IMR-90 (cell line): ENCODE measurements around the gene CXCL3. TPM values are rescaled to one million over a fixed set of nuclear protein-coding genes. Genes with fewer than 3 reads are reported as not detected.

Experiments used
- ATAC-seq: fragments of 200-7000 bp; cut with Tn5 transposase; 2 replicates; pipeline ENCODE4 v1.9.1; 2020; ENCODE audit warnings: low read depth, mild to moderate bottlenecking, moderate library complexity
- BruUV-seq: library from RNA; stranded (reverse); fragments of 400-500 nt; replicated peaks from 2 replicates; lab custom pipeline; 2021; lab: Mats Ljungman, UMichigan
- CTCF ChIA-PET: fragments of 300-600 bp; formaldehyde crosslinking; extraction: SDS; loops from one replicate; lab custom pipeline; 2021; ENCODE audit warnings: antibody characterized with exemption; lab: Yijun Ruan, JAX
- POLR2A ChIA-PET: fragments of 300-600 bp; sonication (Branson Sonifier 250); formaldehyde crosslinking; loops from one replicate; lab custom pipeline; 2022; ENCODE audit warnings: antibody characterized with exemption; ENCODE audit not compliant: unreplicated experiment; lab: Charles Lee
- DNase-seq: peaks from one replicate; pipeline ENCODE4 v3.0.0; 2013
- H2AFZ ChIP-seq: replicated peaks from 2 replicates; pipeline ENCODE3; 2013; ENCODE audit warnings: low read length, mild to moderate bottlenecking; ENCODE audit not compliant: poor library complexity
- H2AK5ac ChIP-seq: 2 replicates; pipeline ENCODE4 v1.6.1; 2013; ENCODE audit warnings: low read depth, low read length, inconsistent platforms
- H2AK9ac ChIP-seq: replicated peaks from 2 replicates; pipeline ENCODE3; 2013; ENCODE audit warnings: mild to moderate bottlenecking, low read depth, low read length, moderate library complexity; ENCODE audit not compliant: poor library complexity
- H2BK120ac ChIP-seq: 2 replicates; pipeline ENCODE4 v1.6.1; 2013; ENCODE audit warnings: low read depth, low read length, inconsistent platforms
- H2BK15ac ChIP-seq: 3 replicates; pipeline ENCODE4 v1.6.1; 2013; ENCODE audit warnings: low read depth, low read length, inconsistent platforms
- H2BK20ac ChIP-seq: 2 replicates; pipeline ENCODE4 v1.6.1; 2013; ENCODE audit warnings: low read depth, mild to moderate bottlenecking, inconsistent platforms, low read length, moderate library complexity
- H2BK5ac ChIP-seq: 2 replicates; pipeline ENCODE4 v1.6.1; 2013; ENCODE audit warnings: mild to moderate bottlenecking, low read depth, low read length, inconsistent platforms; ENCODE audit not compliant: poor library complexity, severe bottlenecking
- H3K14ac ChIP-seq: replicated peaks from 2 replicates; pipeline ENCODE4 v1.6.1; 2013; ENCODE audit warnings: low read depth, low read length, inconsistent platforms
- H3K18ac ChIP-seq: 2 replicates; pipeline ENCODE4 v1.6.1; 2013; ENCODE audit warnings: low read depth, low read length, control low read depth
- H3K23ac ChIP-seq: 2 replicates; pipeline ENCODE4 v1.6.1; 2013; ENCODE audit warnings: low read depth, low read length, inconsistent platforms
- H3K27ac ChIP-seq: 2 replicates; pipeline ENCODE4 v1.5.1; 2013; ENCODE audit warnings: mild to moderate bottlenecking, control low read depth, low read length; ENCODE audit not compliant: insufficient read depth
- H3K27me3 ChIP-seq: 2 replicates; pipeline ENCODE4 v1.6.1; 2013; ENCODE audit warnings: low read length; ENCODE audit not compliant: control insufficient read depth, insufficient read depth
- H3K36me3 ChIP-seq: 2 replicates; pipeline ENCODE4 v1.6.1; 2013; ENCODE audit warnings: low read length, mixed read lengths; ENCODE audit not compliant: control insufficient read depth, insufficient read depth
- H3K4ac ChIP-seq: 2 replicates; pipeline ENCODE4 v1.6.1; 2013; ENCODE audit warnings: low read depth, low read length, inconsistent platforms
- H3K4me1 ChIP-seq: 2 replicates; pipeline ENCODE4 v1.6.1; 2013; ENCODE audit warnings: low read length, mixed read lengths; ENCODE audit not compliant: control insufficient read depth, insufficient read depth
- H3K4me2 ChIP-seq: 2 replicates; pipeline ENCODE4 v1.6.1; 2013; ENCODE audit warnings: low read depth, mild to moderate bottlenecking, control low read depth, low read length, moderate library complexity
- H3K4me3 ChIP-seq: 2 replicates; pipeline ENCODE4 v1.5.1; 2013; ENCODE audit warnings: low read depth, mild to moderate bottlenecking, control low read depth, low read length, moderate library complexity; ENCODE audit not compliant: insufficient read depth
- H3K56ac ChIP-seq: 2 replicates; pipeline ENCODE4 v1.6.1; 2013; ENCODE audit warnings: low read length, inconsistent platforms; ENCODE audit not compliant: insufficient read depth; ENCODE audit errors: extremely low read depth
- H3K79me1 ChIP-seq, 2 experiments: 2 replicates each; pipeline ENCODE4 v1.6.1; 2013; ENCODE audit warnings: low read length in 2 of 2, inconsistent platforms in 1 of 2, low read depth in 1 of 2
- H3K9ac ChIP-seq: 2 replicates; pipeline ENCODE4 v1.6.1; 2013; ENCODE audit warnings: low read depth, low read length, control low read depth
- H3K9me1 ChIP-seq: 2 replicates; pipeline ENCODE4 v1.6.1; 2013; ENCODE audit warnings: low read length, inconsistent platforms; ENCODE audit not compliant: insufficient read depth
- H3K9me3 ChIP-seq: 2 replicates; pipeline ENCODE4 v1.6.1; 2013; ENCODE audit warnings: low read length; ENCODE audit not compliant: control insufficient read depth, insufficient read depth
- H4K20me1 ChIP-seq: 2 replicates; pipeline ENCODE4 v1.6.1; 2013; ENCODE audit warnings: low read length, inconsistent platforms; ENCODE audit not compliant: insufficient read depth
- H4K5ac ChIP-seq: 2 replicates; pipeline ENCODE4 v1.6.1; 2013; ENCODE audit warnings: mild to moderate bottlenecking, low read depth, low read length, control low read depth
- H4K8ac ChIP-seq, 2 experiments: 2 replicates each; pipeline ENCODE4 v1.6.1; 2013; ENCODE audit warnings: low read depth in 2 of 2, low read length in 2 of 2, control low read depth in 1 of 2, inconsistent platforms in 1 of 2
- H4K91ac ChIP-seq: 2 replicates; pipeline ENCODE4 v1.6.1; 2013; ENCODE audit warnings: low read depth, low read length, inconsistent platforms; ENCODE audit not compliant: insufficient read depth
- CEBPB ChIP-seq: IDR thresholded peaks from 2 replicates; pipeline ENCODE4 v1.6.1; 2012; ENCODE audit warnings: low read depth, low read length, improper control_type of control experiment
- CHD1 ChIP-seq: IDR thresholded peaks from 2 replicates; pipeline ENCODE4 v1.6.1; 2012; ENCODE audit warnings: low read depth, low read length, improper control_type of control experiment
- FOS ChIP-seq: fragments of 150-350 bp; IDR thresholded peaks from 2 replicates; pipeline ENCODE4 v1.6.1; 2016; ENCODE audit warnings: low read depth, low read length
- MAFK ChIP-seq: IDR thresholded peaks from 2 replicates; pipeline ENCODE4 v1.6.1; 2012; ENCODE audit warnings: low read depth, low read length, improper control_type of control experiment
- MAZ ChIP-seq: IDR thresholded peaks from 2 replicates; pipeline ENCODE4 v1.6.1; 2012; ENCODE audit warnings: low read depth, mild to moderate bottlenecking, low read length, improper control_type of control experiment, moderate library complexity, borderline replicate concordance
- NFE2L2 ChIP-seq: fragments of 150-350 bp; IDR thresholded peaks from 2 replicates; pipeline ENCODE4 v1.6.1; 2016; ENCODE audit warnings: low read depth, mild to moderate bottlenecking, low read length
- RFX5 ChIP-seq: IDR thresholded peaks from 2 replicates; pipeline ENCODE4 v1.8.0; 2012; ENCODE audit warnings: low read depth, mild to moderate bottlenecking, low read length, moderate library complexity
- SMC3 ChIP-seq: fragments of 150-350 bp; IDR thresholded peaks from 2 replicates; pipeline ENCODE4 v1.6.1; 2016; ENCODE audit warnings: low read depth, mild to moderate bottlenecking, antibody characterized with exemption, low read length, moderate library complexity
- WGBS, 2 experiments: methylation state at CpG; one replicate each; pipeline versions ENCODE4 v1.1.5 to v1.1.7; 2013; ENCODE audit warnings: missing lambda C conversion rate in 2 of 2; ENCODE audit not compliant: insufficient read length in 1 of 2; ENCODE audit errors: extremely low coverage in 2 of 2; 5-methylcytosine and 5-hydroxymethylcytosine counted together
- dilution Hi-C: fragments of 300-500 bp; cut with HindIII; formaldehyde crosslinking; loops from one replicate; pipeline ENCODE4 v1.14.3; 2018; ENCODE audit warnings: low sequenced_read_pairs; ENCODE audit not compliant: unreplicated experiment
- in situ Hi-C: fragments of 300-500 bp; cut with MboI; formaldehyde crosslinking; loops from 3 replicates; pipeline ENCODE4 v1.14.3; 2019; ENCODE audit warnings: low sequenced_read_pairs, inconsistent platforms, mixed read lengths
- intact Hi-C: fragments of 100-400 bp; cut with micrococcal nuclease; formaldehyde crosslinking; loops from 2 replicates; pipeline ENCODE4 v1.10.0; 2022
- polyA plus RNA-seq, 3 experiments: library from polyadenylated mRNA; depleted of rRNA; stranded (reverse); fragments of >200 nt; gene quantifications; 2 replicates each; pipeline ENCODE4 v1.2.3, GENCODE V29; 2012; ENCODE audit warnings: low replicate concordance in 1 of 3
- total RNA-seq: library from RNA; depleted of rRNA; stranded (reverse); fragments of >200 nt; gene quantifications from 2 replicates; pipeline ENCODE4 v1.2.3, GENCODE V29; 2012
- TF ChIP-seq, protein P1 (sequence below): fragments of 150-350 bp; IDR thresholded peaks from 2 replicates; pipeline ENCODE4 v1.6.1; 2016; ENCODE audit warnings: low read depth, mild to moderate bottlenecking, low read length, moderate library complexity, borderline replicate concordance

Gene CXCL3
- total and polyA plus RNA-seq, 2 of the 4 experiments (the other 2 are of a cell fraction), result 0.18 to 0.74 TPM

DNA sequence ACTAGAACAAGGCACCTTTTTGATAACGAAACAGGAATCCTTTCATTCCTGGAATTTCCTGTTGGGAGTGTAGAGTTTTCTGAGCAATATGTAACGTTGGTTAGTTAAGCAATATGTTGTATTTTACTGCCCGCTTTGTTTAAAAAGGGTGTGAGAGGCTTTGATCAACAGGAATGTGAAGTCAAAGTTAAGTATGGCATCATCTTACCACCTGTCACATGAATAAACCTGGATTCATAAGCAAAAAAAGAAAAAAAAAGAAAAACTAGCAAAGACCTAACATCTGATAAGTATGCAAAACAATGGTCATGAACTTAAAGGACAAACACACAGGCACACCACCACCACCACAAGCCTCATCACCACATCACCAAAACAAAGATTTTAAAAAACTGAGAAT lies 33.0 kb downstream of the CXCL3 start:
- no peak overlapping the region for H3K4ac ChIP-seq
- no peak overlapping the region for H3K4me2 ChIP-seq
- H3K79me1 ChIP-seq, result no peaks in the 10 kb centered on the region
- H4K8ac ChIP-seq, result no peak overlapping the region
- H4K91ac ChIP-seq, result no peak overlapping the region
- no peak overlapping the region for H3K56ac ChIP-seq
- dilution Hi-C loops (no loop called here), in situ Hi-C loops (no loop called here), intact Hi-C loops (loop anchor here (10.0 kb wide), 1 partner anchor 1859 kb away; no protein-coding TSS in a partner anchor)
- no peaks in the 10 kb centered on the region for H4K20me1 ChIP-seq
- no peak overlapping the region for H2AK5ac ChIP-seq
- POLR2A ChIA-PET, result no interaction called here
- H3K18ac ChIP-seq, result no peak overlapping the region
- H3K9me3 ChIP-seq, result no peaks in the 10 kb centered on the region; the same call in 1 of the 2 replicates
- ATAC-seq (no peak), DNase-seq (no peak)
- no peak overlapping the region for H2AK9ac ChIP-seq
- no peak overlapping the region for H3K27ac ChIP-seq
- H2AFZ ChIP-seq, result no peak overlapping the region
- no peak overlapping the region for H3K14ac ChIP-seq
- BruUV-seq, result no TSS peak
- TF ChIP-seq MAFK (no peak), NFE2L2 (no peak), RFX5 (no peak), CEBPB (no peak), SMC3 (no peak), MAZ (no peak), CHD1 (no peak), FOS (no peak)
- TF ChIP-seq, protein P1, sequence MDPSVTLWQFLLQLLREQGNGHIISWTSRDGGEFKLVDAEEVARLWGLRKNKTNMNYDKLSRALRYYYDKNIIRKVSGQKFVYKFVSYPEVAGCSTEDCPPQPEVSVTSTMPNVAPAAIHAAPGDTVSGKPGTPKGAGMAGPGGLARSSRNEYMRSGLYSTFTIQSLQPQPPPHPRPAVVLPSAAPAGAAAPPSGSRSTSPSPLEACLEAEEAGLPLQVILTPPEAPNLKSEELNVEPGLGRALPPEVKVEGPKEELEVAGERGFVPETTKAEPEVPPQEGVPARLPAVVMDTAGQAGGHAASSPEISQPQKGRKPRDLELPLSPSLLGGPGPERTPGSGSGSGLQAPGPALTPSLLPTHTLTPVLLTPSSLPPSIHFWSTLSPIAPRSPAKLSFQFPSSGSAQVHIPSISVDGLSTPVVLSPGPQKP, result no peak
- H3K9ac ChIP-seq, result no peak overlapping the region
- H3K23ac ChIP-seq, result no peak overlapping the region
- H4K5ac ChIP-seq, result no peak overlapping the region
- no peak overlapping the region for H3K4me3 ChIP-seq
- no peak overlapping the region for H2BK15ac ChIP-seq
- no peak overlapping the region for H2BK20ac ChIP-seq
- CTCF ChIA-PET, result no interaction called here
- H3K4me1 ChIP-seq, result no peaks in the 10 kb centered on the region
- H2BK5ac ChIP-seq, result no peak overlapping the region
- no peak overlapping the region for H2BK120ac ChIP-seq
- no CpG with 5 or more reads among the region's 3 CpGs for WGBS, 2 experiments
- H3K27me3 ChIP-seq, result peaks cover 2% of the 10 kb centered on the region; the same call in 1 of the 2 replicates
- H3K9me1 ChIP-seq, result no peaks in the 10 kb centered on the region
- H3K36me3 ChIP-seq, result no peaks in the 10 kb centered on the region
